Bronchial epithelial cell (primary cell): ENCODE results near the gene LSMEM2. TPM values are rescaled to one million over a fixed set of nuclear protein-coding genes. Genes with fewer than 3 reads are reported as not detected.

Experiments
- DNase-seq: peaks from one replicate; pipeline ENCODE4 v3.0.0-alpha.2; 2010; ENCODE audit warnings: low read depth
- FAIRE-seq: peaks from 2 replicates; lab custom pipeline; 2011; peaks lifted over from hg19 to GRCh38; lab: Jason Lieb, UNC
- H3K27me3 ChIP-seq: 2 replicates; pipeline ENCODE4 v1.5.1; 2011; ENCODE audit warnings: low read length; ENCODE audit not compliant: control insufficient read depth, insufficient read depth
- H3K36me3 ChIP-seq: 2 replicates; pipeline ENCODE4 v1.5.1; 2011; ENCODE audit warnings: low read length; ENCODE audit not compliant: control insufficient read depth, insufficient read depth
- H3K4me3 ChIP-seq: 2 replicates; pipeline ENCODE4 v1.5.1; 2011; ENCODE audit warnings: mild to moderate bottlenecking, low read depth, low read length, control low read depth
- total RNA-seq: library from RNA; depleted of rRNA; stranded (reverse); fragments of >200 nt; gene quantifications from 2 replicates; pipeline ENCODE4 v1.2.1, GENCODE V29; 2014
- TF ChIP-seq, protein P1 (sequence below): IDR thresholded peaks from 2 replicates; pipeline ENCODE4 v1.5.1; 2011; ENCODE audit warnings: mild to moderate bottlenecking, moderate library complexity, low read length, control low read depth, inconsistent platforms; ENCODE audit not compliant: insufficient read depth, severe bottlenecking

Gene LSMEM2
- total RNA-seq, 1 donor from 2014 or later: not detected

DNA sequence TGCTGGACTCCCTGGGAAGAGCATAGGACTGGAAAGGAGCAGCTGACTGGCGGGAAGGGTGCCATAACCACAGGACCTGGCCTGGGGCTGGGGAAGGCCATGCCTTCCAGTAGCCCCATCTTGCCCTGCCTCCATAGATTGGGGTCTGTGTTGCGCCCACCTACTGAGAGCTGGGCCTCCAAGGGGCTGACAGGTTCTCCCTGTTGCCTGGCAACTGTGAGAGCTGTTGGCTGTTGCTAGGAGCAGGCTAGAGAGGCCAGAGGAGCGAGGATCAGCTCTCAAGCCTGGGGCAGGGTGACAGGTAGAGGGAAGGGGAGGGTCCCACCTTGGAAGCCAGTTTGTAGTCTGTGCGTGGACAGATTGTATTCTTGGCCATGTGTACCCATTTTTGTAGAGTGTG, 45.7 kb upstream of the LSMEM2 start:
- H3K27me3 ChIP-seq: no peaks in the 10 kb centered on the region
- TF ChIP-seq, protein P1, sequence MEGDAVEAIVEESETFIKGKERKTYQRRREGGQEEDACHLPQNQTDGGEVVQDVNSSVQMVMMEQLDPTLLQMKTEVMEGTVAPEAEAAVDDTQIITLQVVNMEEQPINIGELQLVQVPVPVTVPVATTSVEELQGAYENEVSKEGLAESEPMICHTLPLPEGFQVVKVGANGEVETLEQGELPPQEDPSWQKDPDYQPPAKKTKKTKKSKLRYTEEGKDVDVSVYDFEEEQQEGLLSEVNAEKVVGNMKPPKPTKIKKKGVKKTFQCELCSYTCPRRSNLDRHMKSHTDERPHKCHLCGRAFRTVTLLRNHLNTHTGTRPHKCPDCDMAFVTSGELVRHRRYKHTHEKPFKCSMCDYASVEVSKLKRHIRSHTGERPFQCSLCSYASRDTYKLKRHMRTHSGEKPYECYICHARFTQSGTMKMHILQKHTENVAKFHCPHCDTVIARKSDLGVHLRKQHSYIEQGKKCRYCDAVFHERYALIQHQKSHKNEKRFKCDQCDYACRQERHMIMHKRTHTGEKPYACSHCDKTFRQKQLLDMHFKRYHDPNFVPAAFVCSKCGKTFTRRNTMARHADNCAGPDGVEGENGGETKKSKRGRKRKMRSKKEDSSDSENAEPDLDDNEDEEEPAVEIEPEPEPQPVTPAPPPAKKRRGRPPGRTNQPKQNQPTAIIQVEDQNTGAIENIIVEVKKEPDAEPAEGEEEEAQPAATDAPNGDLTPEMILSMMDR: no peak
- H3K4me3 ChIP-seq: no peak overlapping the region
- no peaks in the 10 kb centered on the region for H3K36me3 ChIP-seq
- DNase-seq (no peak), FAIRE-seq (no peak)

DNA sequence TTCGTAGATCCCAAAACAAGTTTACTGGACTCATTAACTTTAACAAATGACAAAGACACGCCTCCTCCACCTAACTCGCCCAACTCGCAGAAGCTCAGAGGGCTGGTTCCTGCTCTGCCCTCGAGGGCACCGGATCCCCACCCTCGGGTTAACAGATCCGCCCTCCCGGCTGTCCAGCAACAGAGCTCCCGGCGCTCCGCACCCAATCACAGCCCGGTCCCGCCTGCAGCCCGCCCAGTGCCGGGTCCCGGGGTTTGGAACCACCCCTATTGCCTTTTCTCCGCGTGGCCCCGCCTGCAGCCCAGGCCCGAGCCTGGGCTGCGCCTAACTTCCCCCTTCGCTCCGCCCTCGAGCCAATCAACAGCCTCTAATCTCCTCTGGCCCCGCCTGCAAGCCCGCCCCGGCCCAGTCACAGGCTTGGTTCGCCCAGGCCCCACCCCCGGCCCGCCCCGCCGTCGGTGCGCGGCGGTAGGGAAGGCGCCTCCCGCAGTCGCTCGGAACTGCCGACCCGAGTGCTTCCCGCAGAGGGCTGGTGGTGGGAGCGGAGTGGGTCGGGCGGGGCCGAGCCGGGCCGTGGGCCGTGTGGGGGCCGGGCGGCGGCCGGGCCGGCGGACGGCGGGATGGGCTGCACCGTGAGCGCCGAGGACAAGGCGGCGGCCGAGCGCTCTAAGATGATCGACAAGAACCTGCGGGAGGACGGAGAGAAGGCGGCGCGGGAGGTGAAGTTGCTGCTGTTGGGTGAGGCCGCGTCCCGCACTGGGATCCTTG, 43.0 kb upstream of the LSMEM2 start, which contains the start of gene GNAI2:
GNAI2 (plus strand) TSS at position 489 of the 768 bp plus-strand sequence; CDS start at position 621, 132 bp downstream.
- FAIRE-seq (peak; percentile 92), DNase-seq (peak; percentile 94)
- TF ChIP-seq, protein P1: no peak
- H3K27me3 ChIP-seq: no peaks in the 10 kb centered on the region
- H3K36me3 ChIP-seq: peaks cover 5% of the 10 kb centered on the region
- H3K4me3 ChIP-seq: peak within 1 kb of the TSS; percentile 75

DNA sequence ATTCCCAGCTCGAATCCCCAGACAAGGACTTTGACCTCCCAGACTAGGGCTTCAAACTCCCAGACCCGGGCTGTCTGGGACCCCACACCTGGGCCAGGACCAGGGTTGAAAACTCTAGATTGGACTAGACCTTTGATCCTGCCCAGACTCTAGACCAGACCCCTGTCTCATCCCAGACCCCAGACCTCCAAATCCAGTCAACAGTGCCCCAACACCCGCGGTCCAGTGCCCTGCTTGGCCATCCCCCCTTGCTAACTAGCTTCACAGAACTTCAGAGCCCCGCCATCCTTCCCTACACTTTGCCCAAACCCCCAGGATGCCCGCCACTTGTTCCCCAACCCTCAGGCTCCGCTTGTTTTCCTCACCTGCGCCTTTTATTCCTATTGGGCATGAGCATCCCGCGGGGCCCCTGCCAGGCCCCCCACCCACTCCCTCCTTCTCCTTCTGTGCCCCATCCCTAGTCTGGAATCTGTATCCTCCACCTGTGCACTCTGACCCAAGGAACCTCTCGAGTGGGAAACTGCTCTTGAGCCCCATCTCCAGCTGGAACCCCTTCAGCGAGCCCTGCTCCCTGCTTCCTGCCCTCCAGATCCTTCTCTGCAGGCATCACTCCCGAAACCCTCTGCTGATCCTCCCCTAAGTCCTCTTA, 42.3 kb upstream of the LSMEM2 start:
- DNase-seq: no peak
- TF ChIP-seq, protein P1: no peak
- Histone ChIP-seq H3K4me3 (peak overlapping the region; percentile 75), H3K27me3 (no peaks in the 10 kb centered on the region), H3K36me3 (peaks cover 6% of the 10 kb centered on the region)
- no peak for FAIRE-seq

DNA sequence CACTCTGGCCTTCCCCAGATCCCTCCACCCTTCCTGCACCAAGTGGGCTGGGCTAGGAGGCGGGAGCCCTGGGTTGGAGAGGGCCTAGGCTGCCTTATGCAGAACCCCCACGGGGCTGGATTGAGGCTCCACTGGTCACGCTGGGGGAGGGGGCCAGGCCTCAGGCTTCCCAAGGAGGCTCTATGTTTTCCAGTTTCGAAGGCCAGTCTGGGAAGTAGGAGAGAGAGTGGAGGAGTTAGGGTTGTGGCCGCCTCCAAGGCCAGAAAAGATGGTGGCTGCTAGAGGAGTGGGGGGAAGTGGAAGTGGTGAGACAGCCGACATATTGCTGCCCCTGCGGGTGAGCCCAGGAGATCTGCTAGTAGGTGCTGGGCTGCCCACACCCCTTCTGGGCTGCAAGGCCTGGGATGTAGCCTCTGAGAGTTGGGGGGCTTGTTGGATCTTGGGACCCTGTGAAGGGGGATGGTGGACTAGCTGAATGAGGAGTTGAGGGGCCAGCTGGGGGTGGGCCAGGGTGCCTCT, 41.7 kb upstream of the LSMEM2 start:
- H3K4me3 ChIP-seq: peak overlapping the region; percentile 75
- DNase-seq: no peak
- no peak for FAIRE-seq
- H3K27me3 ChIP-seq: no peaks in the 10 kb centered on the region
- TF ChIP-seq, protein P1: no peak
- peaks cover 7% of the 10 kb centered on the region for H3K36me3 ChIP-seq

DNA sequence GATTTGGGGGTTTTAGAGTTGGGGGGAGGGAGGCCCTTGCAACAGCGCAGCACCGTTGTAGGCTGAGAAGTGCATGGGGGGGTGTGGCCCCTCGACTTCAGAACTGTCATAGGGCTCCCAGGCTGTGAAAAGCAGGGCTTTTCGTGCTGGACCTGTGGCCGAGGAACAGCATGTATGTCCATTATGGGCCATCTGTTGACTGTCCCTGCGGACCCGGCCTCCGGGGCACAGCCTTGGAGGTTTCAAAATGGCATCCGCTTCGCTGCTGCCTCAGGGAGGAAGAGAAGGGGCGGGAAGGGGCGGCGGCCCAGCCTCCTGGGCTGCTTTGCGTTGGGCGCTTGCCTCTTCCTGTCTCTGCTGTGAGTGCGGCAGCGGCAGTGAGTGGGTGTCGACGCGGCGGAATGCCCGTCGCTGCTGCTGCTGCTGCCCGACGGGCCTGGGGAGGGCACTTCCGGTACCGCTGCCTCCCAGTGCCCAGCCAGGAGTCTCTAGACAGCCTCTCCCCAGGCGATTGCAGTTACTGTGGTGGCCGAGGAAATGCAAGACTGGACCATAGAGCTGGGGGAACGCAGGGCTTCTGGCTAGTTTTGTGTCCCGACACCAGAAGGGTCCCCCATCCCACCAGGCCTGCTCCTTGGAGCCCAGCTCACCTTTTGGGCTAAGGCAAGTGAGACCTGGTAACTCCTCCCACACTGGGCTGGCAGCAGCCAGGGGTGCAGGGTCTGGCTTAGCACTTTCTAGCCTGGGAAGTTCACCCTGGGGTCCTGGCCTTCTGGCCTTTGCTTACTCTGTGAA, 40.9 kb upstream of the LSMEM2 start:
- no peaks in the 10 kb centered on the region for H3K27me3 ChIP-seq
- TF ChIP-seq, protein P1: no peak
- H3K36me3 ChIP-seq: peaks cover 9% of the 10 kb centered on the region
- DNase-seq (peak; percentile 79), FAIRE-seq (no peak)
- H3K4me3 ChIP-seq: peak overlapping the region; percentile 75
